ENCODE results near the gene POLD3.

POLD3 gene

DNA sequence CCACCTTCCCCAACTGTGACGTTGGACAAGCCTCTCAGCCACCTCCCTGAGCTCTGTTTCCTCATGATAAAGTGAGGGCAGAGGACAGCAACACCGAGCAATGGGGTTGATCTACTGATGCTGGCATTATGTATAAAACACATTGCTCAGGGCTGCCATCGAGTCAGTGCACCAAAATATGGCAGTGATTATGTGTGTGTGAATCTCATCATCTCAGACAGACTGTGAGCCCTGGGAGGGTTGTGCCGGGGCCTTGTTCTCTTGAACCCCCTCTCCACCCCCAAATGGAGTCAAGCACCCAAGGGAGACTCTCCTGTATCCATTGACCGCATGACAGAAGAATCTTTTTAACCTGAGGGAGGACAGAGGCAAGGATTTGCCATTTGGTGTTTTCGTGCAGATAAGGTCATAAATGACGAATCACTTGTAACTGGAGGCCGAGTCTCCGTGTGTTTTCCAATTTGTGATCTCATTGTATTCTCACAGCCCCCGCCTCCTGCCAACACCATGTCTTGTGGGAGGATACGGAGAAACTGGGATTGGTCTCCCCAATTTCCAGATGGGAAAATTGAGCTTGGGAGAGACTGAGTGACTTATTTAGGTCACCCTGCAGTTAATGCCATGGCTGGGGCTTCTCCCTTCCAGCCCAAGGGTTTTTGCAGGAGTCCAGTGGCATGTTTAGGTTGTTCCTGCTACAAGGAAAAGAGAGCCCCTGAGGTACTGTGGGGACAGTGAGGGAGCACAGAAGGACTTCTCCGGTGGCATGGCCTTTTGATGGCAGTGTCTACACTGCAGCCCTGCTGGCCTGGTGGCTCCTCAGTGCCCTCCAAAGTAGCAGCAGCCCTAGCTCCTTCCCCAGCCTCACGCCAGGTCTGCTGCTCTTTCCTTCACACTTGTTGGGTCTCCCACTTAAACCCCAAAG is 86.5 kb downstream of the POLD3 start:
- H3K9me3 ChIP-seq (ENCODE audit: insufficient read depth, low read length), result 0 out of 2 replicates have a peak, but pooled peaks cover 6% of the 10 kb centered on the region
- no peaks in the 10 kb centered on the region for H3K27me3 ChIP-seq (ENCODE audit: insufficient read depth, insufficient read length)
- TF ChIP-seq SUZ12 (IDR thresholded peaks at IDR 0.05; ENCODE audit: extremely low read depth, insufficient read depth, insufficient read length) (no peak), YY1 (IDR thresholded peaks at IDR 0.05; ENCODE audit: insufficient read depth, insufficient read length) (no peak), ZNF274 (IDR thresholded peaks at IDR 0.05; ENCODE audit: low read depth, low read length) (no peak)
- no peaks in the 10 kb centered on the region for H3K36me3 ChIP-seq (ENCODE audit: insufficient read depth, insufficient read length, low read length)
- no peak for DNase-seq (ENCODE audit: low read depth, low spot score)
- H3K4me1 ChIP-seq (ENCODE audit: insufficient read depth, insufficient read length), result peaks cover 2% of the 10 kb centered on the region
- no peak overlapping the region for H3K4me3 ChIP-seq (ENCODE audit: insufficient read length, low read depth)
- no peak overlapping the region for H3K9ac ChIP-seq (ENCODE audit: insufficient read length, low read depth)

- no peak for DNase-seq (ENCODE audit: low read depth, low spot score)
- H3K27me3 ChIP-seq (ENCODE audit: insufficient read depth, insufficient read length), result no peaks in the 10 kb centered on the region
- TF ChIP-seq ZNF274 (IDR thresholded peaks at IDR 0.05; ENCODE audit: low read depth, low read length), result no peak
- no peak for TF ChIP-seq YY1 (IDR thresholded peaks at IDR 0.05; ENCODE audit: insufficient read depth, insufficient read length)
- no peak for TF ChIP-seq SUZ12 (IDR thresholded peaks at IDR 0.05; ENCODE audit: extremely low read depth, insufficient read depth, insufficient read length)
- H3K4me1 ChIP-seq (ENCODE audit: insufficient read depth, insufficient read length), result peaks cover 5% of the 10 kb centered on the region
- H3K4me3 ChIP-seq (ENCODE audit: insufficient read length, low read depth), result no peak overlapping the region
- 0 out of 2 replicates have a peak, but pooled peaks cover 6% of the 10 kb centered on the region for H3K9me3 ChIP-seq (ENCODE audit: insufficient read depth, low read length)
- H3K9ac ChIP-seq (ENCODE audit: insufficient read length, low read depth), result no peak overlapping the region
- H3K36me3 ChIP-seq (ENCODE audit: insufficient read depth, insufficient read length, low read length), result no peaks in the 10 kb centered on the region
Measured at GRCh38 chr11:74679513-74679865, 87.1 kb downstream of the POLD3 start.

- H3K4me3 ChIP-seq (ENCODE audit: insufficient read length, low read depth), result no peak overlapping the region
- TF ChIP-seq SUZ12 (IDR thresholded peaks at IDR 0.05; ENCODE audit: extremely low read depth, insufficient read depth, insufficient read length) (no peak), YY1 (IDR thresholded peaks at IDR 0.05; ENCODE audit: insufficient read depth, insufficient read length) (no peak), ZNF274 (IDR thresholded peaks at IDR 0.05; ENCODE audit: low read depth, low read length) (no peak)
- no peaks in the 10 kb centered on the region for H3K27me3 ChIP-seq (ENCODE audit: insufficient read depth, insufficient read length)
- DNase-seq (ENCODE audit: low read depth, low spot score), result no peak
- peaks cover 5% of the 10 kb centered on the region for H3K4me1 ChIP-seq (ENCODE audit: insufficient read depth, insufficient read length)
- H3K36me3 ChIP-seq (ENCODE audit: insufficient read depth, insufficient read length, low read length), result no peaks in the 10 kb centered on the region
- H3K9me3 ChIP-seq (ENCODE audit: insufficient read depth, low read length), result 0 out of 2 replicates have a peak, but pooled peaks cover 6% of the 10 kb centered on the region
- H3K9ac ChIP-seq (ENCODE audit: insufficient read length, low read depth), result no peak overlapping the region
Measured at GRCh38 chr11:74680035-74680671, 87.8 kb downstream of the POLD3 start.

DNA sequence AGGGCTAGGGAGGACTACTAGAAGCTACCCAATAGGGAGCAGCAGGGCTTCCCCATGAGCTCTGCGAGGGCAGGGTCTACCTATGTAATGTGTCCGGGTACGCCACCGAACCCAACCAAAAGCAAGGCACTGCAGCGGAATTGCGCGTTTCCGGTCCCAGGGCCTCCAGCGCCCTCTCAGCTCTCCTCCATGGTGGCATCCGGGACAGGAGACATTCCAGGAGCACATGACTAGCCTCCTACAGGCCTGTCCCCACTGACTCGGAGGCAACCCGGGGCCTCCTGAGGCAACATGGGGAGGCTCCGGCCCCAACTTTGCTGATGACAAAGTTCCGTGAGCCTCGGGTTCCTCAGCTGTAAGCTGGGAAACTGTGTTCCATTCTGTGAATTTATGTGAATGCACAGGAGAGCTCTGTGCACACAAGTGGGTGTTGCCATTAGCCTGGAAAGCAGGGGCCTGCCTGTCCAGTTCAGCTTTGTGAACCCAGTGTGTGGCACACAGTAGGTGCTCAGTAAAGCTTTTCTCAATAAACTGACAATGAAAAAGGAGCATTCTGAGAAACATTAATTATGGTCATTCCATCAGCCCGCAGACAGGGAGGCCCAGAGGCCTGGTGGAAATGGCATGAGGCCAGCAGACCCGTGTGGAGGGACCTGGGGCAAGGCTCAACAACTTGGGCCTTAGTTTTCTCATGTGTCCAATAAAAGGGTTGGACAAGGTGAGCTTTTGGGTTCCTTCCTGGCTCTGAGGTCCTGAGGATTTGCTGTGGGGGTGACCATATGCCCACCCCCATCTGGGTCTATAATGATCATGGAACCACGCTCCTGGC is 88.5 kb downstream of the POLD3 start:
- no peaks in the 10 kb centered on the region for H3K36me3 ChIP-seq (ENCODE audit: insufficient read depth, insufficient read length, low read length)
- no peak for DNase-seq (ENCODE audit: low read depth, low spot score)
- TF ChIP-seq ZNF274 (IDR thresholded peaks at IDR 0.05; ENCODE audit: low read depth, low read length) (no peak), YY1 (IDR thresholded peaks at IDR 0.05; ENCODE audit: insufficient read depth, insufficient read length) (no peak), SUZ12 (IDR thresholded peaks at IDR 0.05; ENCODE audit: extremely low read depth, insufficient read depth, insufficient read length) (no peak)
- peaks cover 5% of the 10 kb centered on the region for H3K4me1 ChIP-seq (ENCODE audit: insufficient read depth, insufficient read length)
- H3K27me3 ChIP-seq (ENCODE audit: insufficient read depth, insufficient read length), result no peaks in the 10 kb centered on the region
- H3K9ac ChIP-seq (ENCODE audit: insufficient read length, low read depth), result no peak overlapping the region
- H3K9me3 ChIP-seq (ENCODE audit: insufficient read depth, low read length), result 0 out of 2 replicates have a peak, but pooled peaks cover 6% of the 10 kb centered on the region
- no peak overlapping the region for H3K4me3 ChIP-seq (ENCODE audit: insufficient read length, low read depth)

- Histone ChIP-seq H3K4me1 (ENCODE audit: insufficient read depth, insufficient read length) (peaks cover 5% of the 10 kb centered on the region), H3K4me3 (ENCODE audit: insufficient read length, low read depth) (no peak overlapping the region), H3K27me3 (ENCODE audit: insufficient read depth, insufficient read length) (no peaks in the 10 kb centered on the region), H3K36me3 (ENCODE audit: insufficient read depth, insufficient read length, low read length) (no peaks in the 10 kb centered on the region), H3K9me3 (ENCODE audit: insufficient read depth, low read length) (0 out of 2 replicates have a peak, but pooled peaks cover 6% of the 10 kb centered on the region), H3K9ac (ENCODE audit: insufficient read length, low read depth) (no peak overlapping the region)
- TF ChIP-seq YY1 (IDR thresholded peaks at IDR 0.05; ENCODE audit: insufficient read depth, insufficient read length) (no peak), SUZ12 (IDR thresholded peaks at IDR 0.05; ENCODE audit: extremely low read depth, insufficient read depth, insufficient read length) (no peak), ZNF274 (IDR thresholded peaks at IDR 0.05; ENCODE audit: low read depth, low read length) (no peak)
- DNase-seq (ENCODE audit: low read depth, low spot score), result no peak
Measured at GRCh38 chr11:74681686-74682651, 89.6 kb downstream of the POLD3 start.

DNA sequence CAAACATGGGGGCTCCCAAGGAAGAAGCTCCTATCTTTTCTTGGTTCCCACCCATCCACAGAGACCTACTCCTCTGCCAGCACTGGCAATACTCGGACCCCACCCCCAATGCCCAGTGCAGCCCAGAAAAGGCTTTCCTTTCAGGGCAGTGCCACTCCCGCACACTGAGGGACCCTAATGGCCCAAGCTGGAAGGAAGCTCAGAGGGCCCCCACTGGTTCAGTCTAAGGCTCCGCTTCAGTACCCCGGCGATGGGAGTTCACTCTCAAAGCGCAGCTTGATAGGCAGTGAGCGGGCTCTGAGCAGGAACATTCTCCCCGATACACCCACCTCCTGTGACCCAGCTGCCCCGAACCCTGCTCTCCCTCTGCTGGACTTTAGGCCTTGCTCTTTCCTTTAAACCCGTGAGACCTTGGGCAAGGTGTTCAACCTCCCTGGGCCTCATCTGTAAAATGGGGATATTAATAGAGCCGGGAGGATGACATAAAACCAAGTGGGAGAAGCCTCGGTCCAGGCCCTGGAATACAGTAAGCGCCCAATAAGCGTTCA is 90.4 kb downstream of the POLD3 start:
- Histone ChIP-seq H3K9ac (ENCODE audit: insufficient read length, low read depth) (no peak overlapping the region), H3K36me3 (ENCODE audit: insufficient read depth, insufficient read length, low read length) (no peaks in the 10 kb centered on the region), H3K4me3 (ENCODE audit: insufficient read length, low read depth) (no peak overlapping the region), H3K9me3 (ENCODE audit: insufficient read depth, low read length) (0 out of 2 replicates have a peak, but pooled peaks cover 6% of the 10 kb centered on the region), H3K4me1 (ENCODE audit: insufficient read depth, insufficient read length) (peaks cover 5% of the 10 kb centered on the region), H3K27me3 (ENCODE audit: insufficient read depth, insufficient read length) (no peaks in the 10 kb centered on the region)
- DNase-seq (ENCODE audit: low read depth, low spot score), result no peak
- no peak for TF ChIP-seq SUZ12 (IDR thresholded peaks at IDR 0.05; ENCODE audit: extremely low read depth, insufficient read depth, insufficient read length)
- TF ChIP-seq ZNF274 (IDR thresholded peaks at IDR 0.05; ENCODE audit: low read depth, low read length), result no peak
- no peak for TF ChIP-seq YY1 (IDR thresholded peaks at IDR 0.05; ENCODE audit: insufficient read depth, insufficient read length)

All from NT2/D1 (cell line).